OCI-LY3 (cell line): ENCODE measurements around the gene JCHAIN.

Experiments
- H2AFZ ChIP-seq: fragments of 200-600, 300-600 bp; shearing (Covaris generic); 2 replicates; pipeline ENCODE4 v1.6.0; 2014; ENCODE audit warnings: antibody characterized with exemption, low read depth, low read length
- H3K27ac ChIP-seq: fragments of 200-600, 300-600 bp; sonication (generic); 2 replicates; pipeline ENCODE4 v1.5.1; 2014; ENCODE audit warnings: mild to moderate bottlenecking, low read length, moderate library complexity, mixed read lengths
- H3K27me3 ChIP-seq: fragments of 200-600, 300-600 bp; sonication (generic); 2 replicates; pipeline ENCODE4 v1.6.1; 2014; ENCODE audit warnings: low read depth, low read length, mixed read lengths
- H3K36me3 ChIP-seq: fragments of 200-600, 300-600 bp; sonication (generic); replicated peaks from 2 replicates; pipeline ENCODE3; 2014; ENCODE audit warnings: low read depth, low read length, mixed read lengths
- H3K4me1 ChIP-seq: fragments of 300-600, 200-600 bp; sonication (generic); 2 replicates; pipeline ENCODE4 v1.6.1; 2014; ENCODE audit warnings: low read length, mixed read lengths
- H3K4me2 ChIP-seq: fragments of 200-600, 300-600 bp; sonication (generic); 2 replicates; pipeline ENCODE4 v1.6.1; 2014; ENCODE audit warnings: low read length, mixed read lengths
- H3K4me3 ChIP-seq: fragments of 300-600, 200-600 bp; sonication (generic); 2 replicates; pipeline ENCODE4 v1.5.1; 2014; ENCODE audit warnings: antibody characterized with exemption, mild to moderate bottlenecking, low read length, moderate library complexity
- H3K79me2 ChIP-seq: fragments of 300-600, 200-600 bp; shearing (Covaris generic); 2 replicates; pipeline ENCODE4 v1.6.1; 2014; ENCODE audit warnings: mild to moderate bottlenecking, low read length, mixed read lengths
- H3K9ac ChIP-seq: fragments of 300-600, 200-600 bp; shearing (Covaris generic); 2 replicates; pipeline ENCODE4 v1.6.0; 2014; ENCODE audit warnings: mild to moderate bottlenecking, low read length, moderate library complexity
- H3K9me3 ChIP-seq: fragments of 200-600, 300-600 bp; shearing (Covaris generic); 2 replicates; pipeline ENCODE4 v1.6.1; 2014; ENCODE audit warnings: low read length, mixed read lengths; ENCODE audit not compliant: insufficient read depth
- H4K20me1 ChIP-seq: fragments of 200-600, 300-600 bp; sonication (generic); 2 replicates; pipeline ENCODE4 v1.6.1; 2016; ENCODE audit warnings: low read length, mixed read lengths; ENCODE audit not compliant: insufficient read depth
- EZH2phosphoT487 ChIP-seq: fragments of 200-600 bp; shearing (Covaris generic); IDR thresholded peaks from 2 replicates; pipeline ENCODE4 v1.6.1; 2018; ENCODE audit warnings: antibody characterized with exemption, mixed run types, low read depth
- TF ChIP-seq, protein P1 (sequence below): fragments of 200-600, 300-600 bp; sonication (generic); IDR thresholded peaks from 2 replicates; pipeline ENCODE4 v1.5.1; 2014; ENCODE audit warnings: antibody characterized with exemption, low read length, low read depth

JCHAIN gene

DNA sequence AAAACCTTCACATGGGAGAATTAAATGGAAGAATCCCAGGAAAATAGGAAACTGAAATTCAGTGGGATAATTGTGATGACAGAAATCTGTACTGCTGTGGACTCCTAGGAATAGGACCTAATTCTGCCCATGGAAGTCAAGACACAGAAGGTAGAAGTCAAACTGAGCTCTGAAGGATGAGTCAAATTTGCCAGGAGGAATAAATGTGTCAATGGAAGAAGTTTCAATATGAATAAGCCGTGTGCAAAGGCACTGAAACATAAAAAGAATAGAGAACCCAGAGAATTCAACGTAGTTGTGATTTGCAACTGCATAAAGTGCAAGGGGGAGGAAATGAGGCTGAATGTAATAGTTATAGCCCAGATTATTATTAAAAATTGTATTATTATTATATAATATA is 26.1 kb downstream of the JCHAIN start:
- Histone ChIP-seq H3K4me1 (peaks cover 32% of the 10 kb centered on the region), H3K79me2 (no peaks in the 10 kb centered on the region), H3K36me3 (no peaks in the 10 kb centered on the region), H3K4me2 (peak overlapping the region; percentile 60), H2AFZ (no peak overlapping the region), H3K4me3 (0 out of 2 replicates have a peak overlapping the region, but pooled peaks have one; percentile 11), H3K9ac (no peak overlapping the region), H4K20me1 (no peaks in the 10 kb centered on the region), H3K9me3 (no peaks in the 10 kb centered on the region), H3K27ac (no peak overlapping the region), H3K27me3 (no peaks in the 10 kb centered on the region)
- TF ChIP-seq, protein P1, sequence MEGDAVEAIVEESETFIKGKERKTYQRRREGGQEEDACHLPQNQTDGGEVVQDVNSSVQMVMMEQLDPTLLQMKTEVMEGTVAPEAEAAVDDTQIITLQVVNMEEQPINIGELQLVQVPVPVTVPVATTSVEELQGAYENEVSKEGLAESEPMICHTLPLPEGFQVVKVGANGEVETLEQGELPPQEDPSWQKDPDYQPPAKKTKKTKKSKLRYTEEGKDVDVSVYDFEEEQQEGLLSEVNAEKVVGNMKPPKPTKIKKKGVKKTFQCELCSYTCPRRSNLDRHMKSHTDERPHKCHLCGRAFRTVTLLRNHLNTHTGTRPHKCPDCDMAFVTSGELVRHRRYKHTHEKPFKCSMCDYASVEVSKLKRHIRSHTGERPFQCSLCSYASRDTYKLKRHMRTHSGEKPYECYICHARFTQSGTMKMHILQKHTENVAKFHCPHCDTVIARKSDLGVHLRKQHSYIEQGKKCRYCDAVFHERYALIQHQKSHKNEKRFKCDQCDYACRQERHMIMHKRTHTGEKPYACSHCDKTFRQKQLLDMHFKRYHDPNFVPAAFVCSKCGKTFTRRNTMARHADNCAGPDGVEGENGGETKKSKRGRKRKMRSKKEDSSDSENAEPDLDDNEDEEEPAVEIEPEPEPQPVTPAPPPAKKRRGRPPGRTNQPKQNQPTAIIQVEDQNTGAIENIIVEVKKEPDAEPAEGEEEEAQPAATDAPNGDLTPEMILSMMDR = no peak
- TF ChIP-seq EZH2phosphoT487 = no peak

DNA sequence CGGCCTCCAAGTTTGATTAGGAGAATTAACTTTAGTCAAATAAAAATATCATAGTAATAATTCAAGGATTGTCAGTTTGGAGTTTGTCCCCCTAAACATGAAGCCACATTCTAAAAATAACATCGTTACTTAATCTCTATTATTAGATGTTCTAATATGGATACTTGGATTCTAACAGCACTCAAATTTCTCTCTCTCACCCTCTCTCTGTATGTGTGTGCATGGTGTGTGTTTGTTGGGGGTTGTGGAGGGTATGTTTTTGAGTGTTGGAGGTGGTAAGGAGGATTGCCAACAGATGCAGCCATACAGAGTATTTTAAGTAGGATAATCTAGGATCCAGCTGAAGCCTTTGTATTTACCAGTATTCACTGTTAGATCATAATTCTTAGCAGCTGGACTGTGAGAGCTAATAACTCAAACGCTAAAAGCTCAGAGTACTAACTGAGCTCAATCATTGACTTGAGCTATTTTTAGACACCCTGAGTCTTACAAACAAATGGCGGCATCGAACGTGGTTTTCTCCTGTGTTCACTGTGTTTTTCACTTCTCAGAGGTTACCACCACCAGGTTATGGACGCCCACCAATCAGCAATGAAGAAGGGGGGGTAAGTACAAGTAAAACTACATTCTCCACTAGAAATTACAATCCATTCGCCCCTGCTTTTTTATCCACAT is 28.9 kb downstream of the JCHAIN start:
- H3K4me2 ChIP-seq = peak overlapping the region; percentile 76
- no peaks in the 10 kb centered on the region for H3K27me3 ChIP-seq
- H2AFZ ChIP-seq = peak overlapping the region; percentile 99

DNA sequence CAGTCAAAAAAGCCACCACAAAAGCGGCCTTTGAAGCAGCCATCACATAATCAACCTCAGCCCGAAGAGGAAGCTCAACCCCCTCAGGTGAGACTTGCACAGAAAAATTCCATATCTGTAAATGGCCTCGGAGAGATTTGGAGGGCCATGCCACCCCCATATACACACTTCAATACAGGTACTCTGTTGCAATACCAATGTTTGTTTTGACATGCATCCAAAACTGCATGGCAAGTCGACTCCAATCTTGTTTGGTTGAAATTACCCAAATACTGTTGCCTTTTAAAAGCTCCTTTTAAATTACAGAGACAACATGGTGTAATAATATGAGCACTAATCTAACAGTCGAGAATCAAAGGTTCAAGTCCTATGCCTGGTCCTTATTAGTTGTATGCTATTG is 31.8 kb downstream of the JCHAIN start:
- Histone ChIP-seq H3K4me2 (no peak overlapping the region), H3K9me3 (no peaks in the 10 kb centered on the region), H3K36me3 (no peaks in the 10 kb centered on the region), H3K27me3 (no peaks in the 10 kb centered on the region), H4K20me1 (no peaks in the 10 kb centered on the region), H2AFZ (no peak overlapping the region), H3K79me2 (no peaks in the 10 kb centered on the region), H3K4me3 (no peak overlapping the region), H3K27ac (no peak overlapping the region), H3K4me1 (peaks cover 52% of the 10 kb centered on the region), H3K9ac (no peak overlapping the region)
- TF ChIP-seq, protein P1 = no peak

More for the DNA sequence above, 28.9 kb downstream of the JCHAIN start:
- H3K4me3 ChIP-seq = peak overlapping the region; percentile 44
- H3K9ac ChIP-seq = peak overlapping the region; percentile 35
- no peaks in the 10 kb centered on the region for H3K36me3 ChIP-seq
- no peak for TF ChIP-seq EZH2phosphoT487
- TF ChIP-seq, protein P1 = no peak
- no peaks in the 10 kb centered on the region for H4K20me1 ChIP-seq
- no peaks in the 10 kb centered on the region for H3K79me2 ChIP-seq
- H3K9me3 ChIP-seq = no peaks in the 10 kb centered on the region
- peak overlapping the region; percentile 33; the same call in 1 of the 2 replicates for H3K27ac ChIP-seq
- peaks cover 39% of the 10 kb centered on the region for H3K4me1 ChIP-seq

DNA sequence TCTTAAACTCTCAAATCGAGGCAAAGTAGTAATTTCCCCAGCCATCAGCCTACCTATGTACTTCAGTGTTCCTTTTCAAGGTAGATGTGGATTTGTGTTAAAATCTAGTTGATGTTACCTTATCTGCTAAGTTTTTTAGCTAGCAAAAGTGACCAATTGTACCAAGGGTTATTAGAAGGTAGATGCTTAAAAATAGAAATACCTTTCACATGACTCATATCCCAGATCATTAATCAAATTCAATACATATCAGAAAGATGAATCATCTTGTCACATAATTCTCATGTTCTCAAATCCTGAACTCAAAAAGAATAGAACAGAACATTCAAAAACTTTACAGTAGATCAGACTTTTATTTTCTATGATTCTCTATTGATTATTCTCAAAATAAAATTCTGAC is 34.3 kb downstream of the JCHAIN start:
- Histone ChIP-seq H3K4me3 (no peak overlapping the region), H3K27ac (no peak overlapping the region), H3K4me1 (peaks cover 56% of the 10 kb centered on the region), H3K9ac (no peak overlapping the region), H4K20me1 (no peaks in the 10 kb centered on the region), H3K79me2 (no peaks in the 10 kb centered on the region), H3K9me3 (no peaks in the 10 kb centered on the region), H2AFZ (no peak overlapping the region), H3K36me3 (no peaks in the 10 kb centered on the region), H3K4me2 (peak overlapping the region; percentile 5), H3K27me3 (no peaks in the 10 kb centered on the region)
- TF ChIP-seq EZH2phosphoT487 = no peak
- TF ChIP-seq, protein P1 = no peak
